GM23338 (cell line): ENCODE data around the gene RETNLB. TPM values are rescaled to one million over a fixed set of nuclear protein-coding genes. Genes with fewer than 3 reads are reported as not detected.

Source experiments
- ATAC-seq: fragments of 200-7000 bp; cut with Tn5 transposase; 3 replicates; pipeline ENCODE4 v1.9.1; 2020
- DNase-seq: peaks from one replicate; pipeline ENCODE4 v3.0.0-alpha.2; 2015; ENCODE audit warnings: low spot score
- H2AFZ ChIP-seq: fragments of 200-600 bp; sonication (generic); 2 replicates; pipeline ENCODE4 v1.8.0; 2016; ENCODE audit warnings: antibody characterized with exemption, mild to moderate bottlenecking, moderate library complexity
- H3F3A ChIP-seq: fragments of 200-600 bp; sonication (generic); replicated peaks from 2 replicates; pipeline ENCODE4 v1.8.0; 2017; ENCODE audit warnings: antibody characterized with exemption, mixed run types, low read depth
- H3K27ac ChIP-seq: fragments of 200-600 bp; sonication (generic); 2 replicates; pipeline ENCODE4 v1.6.1; 2016; ENCODE audit warnings: low read depth
- H3K27me3 ChIP-seq: fragments of 200-600 bp; sonication (generic); 2 replicates; pipeline ENCODE4 v1.8.0; 2016; ENCODE audit warnings: mild to moderate bottlenecking, mixed run types, moderate library complexity; ENCODE audit not compliant: insufficient read depth
- H3K36me3 ChIP-seq: fragments of 200-600 bp; sonication (generic); 2 replicates; pipeline ENCODE4 v1.8.0; 2016; ENCODE audit warnings: mild to moderate bottlenecking; ENCODE audit not compliant: insufficient read depth
- H3K4me1 ChIP-seq: fragments of 200-600 bp; sonication (generic); 2 replicates; pipeline ENCODE4 v1.8.0; 2016; ENCODE audit warnings: mild to moderate bottlenecking, moderate library complexity; ENCODE audit not compliant: insufficient read depth
- H3K4me2 ChIP-seq: fragments of 200-600 bp; sonication (generic); 2 replicates; pipeline ENCODE4 v1.7.1; 2017; ENCODE audit warnings: mixed run types
- H3K4me3 ChIP-seq: fragments of 200-600 bp; sonication (generic); 2 replicates; pipeline ENCODE4 v1.6.1; 2016; ENCODE audit warnings: mixed run types
- H3K79me2 ChIP-seq: fragments of 200-600 bp; sonication (generic); replicated peaks from 2 replicates; pipeline ENCODE4 v1.8.0; 2017; ENCODE audit warnings: mild to moderate bottlenecking; ENCODE audit not compliant: insufficient read depth
- H3K9me2 ChIP-seq: fragments of 200-600 bp; sonication (generic); 2 replicates; pipeline ENCODE4 v1.8.0; 2017; ENCODE audit not compliant: insufficient read depth
- H4K20me1 ChIP-seq: fragments of 200-600 bp; sonication (generic); replicated peaks from 2 replicates; pipeline ENCODE4 v1.8.0; 2017; ENCODE audit warnings: mild to moderate bottlenecking; ENCODE audit not compliant: insufficient read depth
- H3K27ac Mint-ChIP-seq: 2 replicates; pipeline ENCODE4 v1.8.0; 2020; ENCODE audit warnings: inconsistent platforms, mild to moderate bottlenecking, moderate library complexity, mixed read lengths
- H3K27me3 Mint-ChIP-seq: 3 replicates; pipeline ENCODE4 v1.8.0; 2022; ENCODE audit warnings: low read depth, mild to moderate bottlenecking, moderate library complexity, mixed read lengths, inconsistent platforms; ENCODE audit not compliant: insufficient read depth, poor library complexity
- H3K36me3 Mint-ChIP-seq: 3 replicates; pipeline ENCODE4 v1.8.0; 2021; ENCODE audit warnings: low read depth, mild to moderate bottlenecking, inconsistent platforms, moderate library complexity, mixed read lengths
- H3K4me1 Mint-ChIP-seq: 3 replicates; pipeline ENCODE4 v1.8.0; 2020; ENCODE audit warnings: mild to moderate bottlenecking, inconsistent platforms, mixed read lengths
- H3K4me3 Mint-ChIP-seq: 3 replicates; pipeline ENCODE4 v1.8.0; 2021; ENCODE audit warnings: moderate library complexity, mild to moderate bottlenecking, inconsistent platforms, mixed read lengths
- H3K9me3 Mint-ChIP-seq: 3 replicates; pipeline ENCODE4 v1.8.0; 2020; ENCODE audit warnings: moderate library complexity, mild to moderate bottlenecking, inconsistent platforms, mixed read lengths
- EZH2 ChIP-seq: fragments of 200-600 bp; sonication (generic); IDR thresholded peaks from one replicate; pipeline ENCODE4 v1.8.0; 2017; ENCODE audit warnings: antibody characterized with exemption, mild to moderate bottlenecking, low read depth; ENCODE audit not compliant: unreplicated experiment
- EZH2phosphoT487 ChIP-seq: fragments of 200-600 bp; sonication (generic); IDR thresholded peaks from one replicate; pipeline ENCODE4 v1.8.1; 2018; ENCODE audit warnings: antibody characterized with exemption; ENCODE audit not compliant: unreplicated experiment
- NANOG ChIP-seq: IDR thresholded peaks from 2 replicates; pipeline ENCODE4 v1.6.1; 2016; ENCODE audit warnings: antibody characterized with exemption, borderline replicate concordance
- POLR2AphosphoS5 ChIP-seq: IDR thresholded peaks from 2 replicates; pipeline ENCODE4 v1.6.1; 2016; ENCODE audit warnings: antibody characterized with exemption, low read depth
- STAT1 ChIP-seq: IDR thresholded peaks from one replicate; pipeline ENCODE4 v1.6.1; 2016; ENCODE audit warnings: antibody characterized with exemption; ENCODE audit not compliant: unreplicated experiment
- ZNF114 ChIP-seq: fragments of 250-450 bp; sonication (Bioruptor Pico); IDR thresholded peaks from 2 replicates; pipeline ENCODE4 v1.5.0; 2020; ENCODE audit warnings: mild to moderate bottlenecking, moderate library complexity
- polyA plus RNA-seq: library from polyadenylated mRNA; unstranded; fragments of >200 nt; fragmentation: Nextera tagmentation; extraction: Ambion mirVana; gene quantifications from 2 replicates; pipeline ENCODE4 v1.2.1, GENCODE V29; 2016
- total RNA-seq: library from RNA; depleted of rRNA; stranded (reverse); fragments of >200 nt; shearing (Covaris generic); gene quantifications from 2 replicates; pipeline ENCODE4 v1.2.3, GENCODE V29; 2014
- TF ChIP-seq, protein P1 (sequence below): IDR thresholded peaks from 2 replicates; pipeline ENCODE4 v1.6.1; 2016; ENCODE audit warnings: antibody characterized with exemption
- TF ChIP-seq, protein P2 (sequence below): IDR thresholded peaks from one replicate; pipeline ENCODE4 v1.6.1; 2018; ENCODE audit warnings: antibody characterized with exemption; ENCODE audit not compliant: unreplicated experiment
- TF ChIP-seq, protein P3 (sequence below), 2 experiments: fragments of 200-600 bp in 1 of 2; sonication (generic) in 1 of 2; conservative IDR thresholded peaks; 2 replicates each; pipeline versions ENCODE4 v1.5.1 to v1.6.1; 2016 to 2017; ENCODE audit warnings: antibody characterized with exemption in 2 of 2, low read depth in 2 of 2, mild to moderate bottlenecking in 2 of 2, moderate library complexity in 1 of 2
- TF ChIP-seq, protein P4 (sequence below): fragments of 250-450 bp; sonication (Bioruptor Pico); IDR thresholded peaks from 2 replicates; pipeline ENCODE4 v1.5.0; 2020; ENCODE audit warnings: mild to moderate bottlenecking, moderate library complexity

Gene RETNLB
- total and polyA plus RNA-seq, 2 experiments from 2014 or later, result not detected

DNA sequence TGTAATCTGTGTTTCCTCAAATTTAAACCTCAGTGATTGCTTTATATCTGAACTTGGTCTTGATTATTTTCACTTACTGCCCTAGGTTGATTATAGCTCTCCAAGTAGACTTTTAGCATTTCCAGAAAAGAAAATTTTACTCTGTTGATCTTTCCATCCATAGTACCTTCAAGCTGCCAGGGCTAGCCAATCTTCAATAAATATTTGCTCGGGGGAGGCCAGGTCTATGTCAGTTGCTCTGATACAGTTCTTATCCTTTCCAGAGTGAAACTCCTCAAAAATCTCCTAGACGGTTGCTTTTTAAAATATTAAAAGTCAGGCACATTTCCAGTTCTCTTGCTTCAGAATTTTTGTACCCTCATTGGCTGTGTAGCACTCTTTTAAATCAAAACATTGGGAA is 38.8 kb downstream of the RETNLB start:
- ATAC-seq (no peak), DNase-seq (no peak)
- no peaks in the 10 kb centered on the region for H3K36me3 Mint-ChIP-seq
- Histone ChIP-seq H3K36me3 (no peaks in the 10 kb centered on the region), H3K27ac (no peak overlapping the region), H3K4me1 (no peaks in the 10 kb centered on the region), H2AFZ (no peak overlapping the region; the same call in 1 of the 2 replicates), H3K9me2 (peaks cover 9% of the 10 kb centered on the region; the same call in 1 of the 2 replicates), H3K4me3 (no peak overlapping the region), H3K79me2 (no peaks in the 10 kb centered on the region), H3F3A (no peaks in the 10 kb centered on the region), H3K27me3 (no peaks in the 10 kb centered on the region), H4K20me1 (no peaks in the 10 kb centered on the region), H3K4me2 (no peak overlapping the region)
- no peaks in the 10 kb centered on the region for H3K9me3 Mint-ChIP-seq
- H3K27me3 Mint-ChIP-seq, result no peaks in the 10 kb centered on the region
- H3K4me1 Mint-ChIP-seq, result no peaks in the 10 kb centered on the region
- no peak for TF ChIP-seq POLR2AphosphoS5
- TF ChIP-seq, protein P1, sequence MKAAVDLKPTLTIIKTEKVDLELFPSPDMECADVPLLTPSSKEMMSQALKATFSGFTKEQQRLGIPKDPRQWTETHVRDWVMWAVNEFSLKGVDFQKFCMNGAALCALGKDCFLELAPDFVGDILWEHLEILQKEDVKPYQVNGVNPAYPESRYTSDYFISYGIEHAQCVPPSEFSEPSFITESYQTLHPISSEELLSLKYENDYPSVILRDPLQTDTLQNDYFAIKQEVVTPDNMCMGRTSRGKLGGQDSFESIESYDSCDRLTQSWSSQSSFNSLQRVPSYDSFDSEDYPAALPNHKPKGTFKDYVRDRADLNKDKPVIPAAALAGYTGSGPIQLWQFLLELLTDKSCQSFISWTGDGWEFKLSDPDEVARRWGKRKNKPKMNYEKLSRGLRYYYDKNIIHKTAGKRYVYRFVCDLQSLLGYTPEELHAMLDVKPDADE, result no peak
- no peak overlapping the region for H3K27ac Mint-ChIP-seq
- H3K4me3 Mint-ChIP-seq, result no peak overlapping the region

DNA sequence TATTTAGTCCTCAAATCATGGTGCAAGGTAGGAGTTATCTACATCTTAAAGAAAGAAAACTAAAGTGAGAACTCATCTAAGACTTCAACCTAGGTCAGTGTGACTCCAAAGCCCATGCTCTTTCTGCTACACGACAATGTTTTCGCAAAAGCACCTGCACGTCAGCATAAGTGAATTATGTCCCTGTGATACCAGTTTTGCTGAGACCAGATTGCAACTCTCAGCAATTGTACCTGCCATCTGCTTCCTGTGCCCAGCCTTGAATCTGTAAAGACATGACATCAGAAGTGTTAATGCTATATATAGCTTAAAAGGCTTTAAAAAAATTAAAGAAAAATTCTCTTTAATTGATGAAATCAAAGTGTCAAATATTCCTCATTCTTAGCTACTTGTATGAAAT is 43.4 kb downstream of the RETNLB start:
- Histone ChIP-seq H3K27me3 (no peaks in the 10 kb centered on the region), H2AFZ (no peak overlapping the region), H3K27ac (no peak overlapping the region), H3K4me3 (no peak overlapping the region), H3F3A (no peaks in the 10 kb centered on the region), H3K36me3 (no peaks in the 10 kb centered on the region), H4K20me1 (no peaks in the 10 kb centered on the region), H3K9me2 (0 out of 2 replicates have a peak, but pooled peaks cover 3% of the 10 kb centered on the region), H3K4me2 (no peak overlapping the region), H3K79me2 (no peaks in the 10 kb centered on the region), H3K4me1 (no peaks in the 10 kb centered on the region)
- ATAC-seq (no peak), DNase-seq (no peak)
- H3K9me3 Mint-ChIP-seq, result no peaks in the 10 kb centered on the region
- H3K4me1 Mint-ChIP-seq, result no peaks in the 10 kb centered on the region
- H3K27ac Mint-ChIP-seq, result no peak overlapping the region
- H3K36me3 Mint-ChIP-seq, result no peaks in the 10 kb centered on the region
- H3K27me3 Mint-ChIP-seq, result no peaks in the 10 kb centered on the region
- no peak overlapping the region for H3K4me3 Mint-ChIP-seq
- TF ChIP-seq EZH2phosphoT487 (no peak), POLR2AphosphoS5 (no peak), NANOG (no peak), EZH2 (no peak), ZNF114 (no peak), STAT1 (no peak)
- TF ChIP-seq, protein P2, sequence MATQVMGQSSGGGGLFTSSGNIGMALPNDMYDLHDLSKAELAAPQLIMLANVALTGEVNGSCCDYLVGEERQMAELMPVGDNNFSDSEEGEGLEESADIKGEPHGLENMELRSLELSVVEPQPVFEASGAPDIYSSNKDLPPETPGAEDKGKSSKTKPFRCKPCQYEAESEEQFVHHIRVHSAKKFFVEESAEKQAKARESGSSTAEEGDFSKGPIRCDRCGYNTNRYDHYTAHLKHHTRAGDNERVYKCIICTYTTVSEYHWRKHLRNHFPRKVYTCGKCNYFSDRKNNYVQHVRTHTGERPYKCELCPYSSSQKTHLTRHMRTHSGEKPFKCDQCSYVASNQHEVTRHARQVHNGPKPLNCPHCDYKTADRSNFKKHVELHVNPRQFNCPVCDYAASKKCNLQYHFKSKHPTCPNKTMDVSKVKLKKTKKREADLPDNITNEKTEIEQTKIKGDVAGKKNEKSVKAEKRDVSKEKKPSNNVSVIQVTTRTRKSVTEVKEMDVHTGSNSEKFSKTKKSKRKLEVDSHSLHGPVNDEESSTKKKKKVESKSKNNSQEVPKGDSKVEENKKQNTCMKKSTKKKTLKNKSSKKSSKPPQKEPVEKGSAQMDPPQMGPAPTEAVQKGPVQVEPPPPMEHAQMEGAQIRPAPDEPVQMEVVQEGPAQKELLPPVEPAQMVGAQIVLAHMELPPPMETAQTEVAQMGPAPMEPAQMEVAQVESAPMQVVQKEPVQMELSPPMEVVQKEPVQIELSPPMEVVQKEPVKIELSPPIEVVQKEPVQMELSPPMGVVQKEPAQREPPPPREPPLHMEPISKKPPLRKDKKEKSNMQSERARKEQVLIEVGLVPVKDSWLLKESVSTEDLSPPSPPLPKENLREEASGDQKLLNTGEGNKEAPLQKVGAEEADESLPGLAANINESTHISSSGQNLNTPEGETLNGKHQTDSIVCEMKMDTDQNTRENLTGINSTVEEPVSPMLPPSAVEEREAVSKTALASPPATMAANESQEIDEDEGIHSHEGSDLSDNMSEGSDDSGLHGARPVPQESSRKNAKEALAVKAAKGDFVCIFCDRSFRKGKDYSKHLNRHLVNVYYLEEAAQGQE, result no peak
- TF ChIP-seq, protein P3, sequence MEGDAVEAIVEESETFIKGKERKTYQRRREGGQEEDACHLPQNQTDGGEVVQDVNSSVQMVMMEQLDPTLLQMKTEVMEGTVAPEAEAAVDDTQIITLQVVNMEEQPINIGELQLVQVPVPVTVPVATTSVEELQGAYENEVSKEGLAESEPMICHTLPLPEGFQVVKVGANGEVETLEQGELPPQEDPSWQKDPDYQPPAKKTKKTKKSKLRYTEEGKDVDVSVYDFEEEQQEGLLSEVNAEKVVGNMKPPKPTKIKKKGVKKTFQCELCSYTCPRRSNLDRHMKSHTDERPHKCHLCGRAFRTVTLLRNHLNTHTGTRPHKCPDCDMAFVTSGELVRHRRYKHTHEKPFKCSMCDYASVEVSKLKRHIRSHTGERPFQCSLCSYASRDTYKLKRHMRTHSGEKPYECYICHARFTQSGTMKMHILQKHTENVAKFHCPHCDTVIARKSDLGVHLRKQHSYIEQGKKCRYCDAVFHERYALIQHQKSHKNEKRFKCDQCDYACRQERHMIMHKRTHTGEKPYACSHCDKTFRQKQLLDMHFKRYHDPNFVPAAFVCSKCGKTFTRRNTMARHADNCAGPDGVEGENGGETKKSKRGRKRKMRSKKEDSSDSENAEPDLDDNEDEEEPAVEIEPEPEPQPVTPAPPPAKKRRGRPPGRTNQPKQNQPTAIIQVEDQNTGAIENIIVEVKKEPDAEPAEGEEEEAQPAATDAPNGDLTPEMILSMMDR (conservative IDR thresholded peaks at IDR 0.05; ENCODE audit: low read depth in 2 of 2), result no peak
- TF ChIP-seq, protein P4, sequence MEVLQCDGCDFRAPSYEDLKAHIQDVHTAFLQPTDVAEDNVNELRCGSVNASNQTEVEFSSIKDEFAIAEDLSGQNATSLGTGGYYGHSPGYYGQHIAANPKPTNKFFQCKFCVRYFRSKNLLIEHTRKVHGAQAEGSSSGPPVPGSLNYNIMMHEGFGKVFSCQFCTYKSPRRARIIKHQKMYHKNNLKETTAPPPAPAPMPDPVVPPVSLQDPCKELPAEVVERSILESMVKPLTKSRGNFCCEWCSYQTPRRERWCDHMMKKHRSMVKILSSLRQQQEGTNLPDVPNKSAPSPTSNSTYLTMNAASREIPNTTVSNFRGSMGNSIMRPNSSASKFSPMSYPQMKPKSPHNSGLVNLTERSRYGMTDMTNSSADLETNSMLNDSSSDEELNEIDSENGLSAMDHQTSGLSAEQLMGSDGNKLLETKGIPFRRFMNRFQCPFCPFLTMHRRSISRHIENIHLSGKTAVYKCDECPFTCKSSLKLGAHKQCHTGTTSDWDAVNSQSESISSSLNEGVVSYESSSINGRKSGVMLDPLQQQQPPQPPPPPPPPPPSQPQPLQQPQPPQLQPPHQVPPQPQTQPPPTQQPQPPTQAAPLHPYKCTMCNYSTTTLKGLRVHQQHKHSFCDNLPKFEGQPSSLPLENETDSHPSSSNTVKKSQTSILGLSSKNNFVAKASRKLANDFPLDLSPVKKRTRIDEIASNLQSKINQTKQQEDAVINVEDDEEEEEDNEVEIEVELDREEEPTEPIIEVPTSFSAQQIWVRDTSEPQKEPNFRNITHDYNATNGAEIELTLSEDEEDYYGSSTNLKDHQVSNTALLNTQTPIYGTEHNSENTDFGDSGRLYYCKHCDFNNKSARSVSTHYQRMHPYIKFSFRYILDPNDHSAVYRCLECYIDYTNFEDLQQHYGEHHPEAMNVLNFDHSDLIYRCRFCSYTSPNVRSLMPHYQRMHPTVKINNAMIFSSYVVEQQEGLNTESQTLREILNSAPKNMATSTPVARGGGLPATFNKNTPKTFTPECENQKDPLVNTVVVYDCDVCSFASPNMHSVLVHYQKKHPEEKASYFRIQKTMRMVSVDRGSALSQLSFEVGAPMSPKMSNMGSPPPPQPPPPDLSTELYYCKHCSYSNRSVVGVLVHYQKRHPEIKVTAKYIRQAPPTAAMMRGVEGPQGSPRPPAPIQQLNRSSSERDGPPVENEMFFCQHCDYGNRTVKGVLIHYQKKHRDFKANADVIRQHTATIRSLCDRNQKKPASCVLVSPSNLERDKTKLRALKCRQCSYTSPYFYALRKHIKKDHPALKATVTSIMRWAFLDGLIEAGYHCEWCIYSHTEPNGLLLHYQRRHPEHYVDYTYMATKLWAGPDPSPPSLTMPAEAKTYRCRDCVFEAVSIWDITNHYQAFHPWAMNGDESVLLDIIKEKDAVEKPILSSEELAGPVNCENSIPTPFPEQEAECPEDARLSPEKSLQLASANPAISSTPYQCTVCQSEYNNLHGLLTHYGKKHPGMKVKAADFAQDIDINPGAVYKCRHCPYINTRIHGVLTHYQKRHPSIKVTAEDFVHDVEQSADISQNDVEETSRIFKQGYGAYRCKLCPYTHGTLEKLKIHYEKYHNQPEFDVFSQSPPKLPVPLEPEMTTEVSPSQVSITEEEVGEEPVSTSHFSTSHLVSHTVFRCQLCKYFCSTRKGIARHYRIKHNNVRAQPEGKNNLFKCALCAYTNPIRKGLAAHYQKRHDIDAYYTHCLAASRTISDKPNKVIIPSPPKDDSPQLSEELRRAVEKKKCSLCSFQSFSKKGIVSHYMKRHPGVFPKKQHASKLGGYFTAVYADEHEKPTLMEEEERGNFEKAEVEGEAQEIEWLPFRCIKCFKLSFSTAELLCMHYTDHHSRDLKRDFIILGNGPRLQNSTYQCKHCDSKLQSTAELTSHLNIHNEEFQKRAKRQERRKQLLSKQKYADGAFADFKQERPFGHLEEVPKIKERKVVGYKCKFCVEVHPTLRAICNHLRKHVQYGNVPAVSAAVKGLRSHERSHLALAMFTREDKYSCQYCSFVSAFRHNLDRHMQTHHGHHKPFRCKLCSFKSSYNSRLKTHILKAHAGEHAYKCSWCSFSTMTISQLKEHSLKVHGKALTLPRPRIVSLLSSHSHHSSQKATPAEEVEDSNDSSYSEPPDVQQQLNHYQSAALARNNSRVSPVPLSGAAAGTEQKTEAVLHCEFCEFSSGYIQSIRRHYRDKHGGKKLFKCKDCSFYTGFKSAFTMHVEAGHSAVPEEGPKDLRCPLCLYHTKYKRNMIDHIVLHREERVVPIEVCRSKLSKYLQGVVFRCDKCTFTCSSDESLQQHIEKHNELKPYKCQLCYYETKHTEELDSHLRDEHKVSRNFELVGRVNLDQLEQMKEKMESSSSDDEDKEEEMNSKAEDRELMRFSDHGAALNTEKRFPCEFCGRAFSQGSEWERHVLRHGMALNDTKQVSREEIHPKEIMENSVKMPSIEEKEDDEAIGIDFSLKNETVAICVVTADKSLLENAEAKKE (CRISPR knock-in tag), result no peak
